ENCODE results near the gene VARS2.

DNA sequence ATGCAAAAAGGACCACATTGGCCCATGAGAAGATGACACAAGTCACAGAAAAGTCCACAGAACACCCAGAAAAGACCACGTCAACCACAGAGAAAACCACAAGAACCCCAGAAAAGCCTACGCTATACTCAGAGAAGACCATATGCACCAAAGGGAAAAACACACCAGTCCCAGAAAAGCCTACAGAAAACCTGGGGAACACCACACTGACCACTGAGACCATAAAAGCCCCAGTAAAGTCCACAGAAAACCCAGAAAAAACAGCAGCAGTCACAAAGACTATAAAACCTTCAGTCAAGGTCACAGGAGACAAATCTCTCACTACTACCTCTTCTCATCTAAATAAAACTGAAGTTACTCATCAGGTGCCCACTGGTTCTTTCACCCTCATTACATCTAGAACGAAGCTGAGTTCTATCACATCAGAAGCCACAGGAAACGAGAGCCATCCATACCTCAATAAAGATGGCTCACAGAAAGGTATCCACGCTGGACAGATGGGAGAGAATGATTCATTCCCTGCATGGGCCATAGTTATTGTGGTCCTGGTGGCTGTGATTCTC, 38.0 kb downstream of the VARS2 start:
- no peak for TF ChIP-seq CTCF (IDR thresholded peaks at IDR 0.05)
- no peak for TF ChIP-seq POLR2A (IDR thresholded peaks at IDR 0.05)

Measured in Peyer's patch (tissue), 4 donors.